Measurements from ENCODE around the gene RGS5.

DNA sequence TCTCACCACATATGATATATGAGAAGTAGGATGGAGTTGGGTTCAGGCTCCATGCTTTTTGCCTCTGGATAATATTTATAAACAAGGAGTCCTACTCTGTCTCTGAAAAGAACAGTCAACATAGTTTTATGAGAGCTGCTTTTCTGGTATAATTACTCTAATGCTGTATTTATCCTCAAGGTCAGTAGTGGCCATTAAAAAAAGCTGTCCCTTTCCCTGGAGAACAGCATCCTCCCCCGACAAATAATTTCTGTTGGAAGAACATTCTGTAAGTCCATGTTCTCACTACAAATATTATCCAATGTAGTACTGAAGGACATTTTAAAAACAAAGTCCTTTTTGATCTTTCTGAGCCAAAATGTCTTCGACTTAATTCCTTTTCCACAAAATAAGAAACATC lies 9.0 kb upstream of the RGS5 start:
- TF ChIP-seq POLR2AphosphoS5 (IDR thresholded peaks at IDR 0.05; ENCODE audit: low read depth, low read length) (no peak), SP1 (IDR thresholded peaks at IDR 0.05; ENCODE audit: low read depth) (no peak)
- TF ChIP-seq, protein P1, sequence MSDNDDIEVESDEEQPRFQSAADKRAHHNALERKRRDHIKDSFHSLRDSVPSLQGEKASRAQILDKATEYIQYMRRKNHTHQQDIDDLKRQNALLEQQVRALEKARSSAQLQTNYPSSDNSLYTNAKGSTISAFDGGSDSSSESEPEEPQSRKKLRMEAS (IDR thresholded peaks at IDR 0.05), result no peak

Data from HCT116 (cell line).